HG03571 (cell line): ENCODE results near the gene DDIT4L.
"Not testable (repeated sequence)": the region's sequence is repeated elsewhere in the genome, so short reads cannot be mapped to it uniquely, and the experiment has no call there.

Experiments
- ATAC-seq: cut with Tn5 transposase; IDR thresholded peaks from one replicate; pipeline ENCODE4 v1.9.1; 2021; ENCODE audit not compliant: unreplicated experiment

Gene DDIT4L

DNA sequence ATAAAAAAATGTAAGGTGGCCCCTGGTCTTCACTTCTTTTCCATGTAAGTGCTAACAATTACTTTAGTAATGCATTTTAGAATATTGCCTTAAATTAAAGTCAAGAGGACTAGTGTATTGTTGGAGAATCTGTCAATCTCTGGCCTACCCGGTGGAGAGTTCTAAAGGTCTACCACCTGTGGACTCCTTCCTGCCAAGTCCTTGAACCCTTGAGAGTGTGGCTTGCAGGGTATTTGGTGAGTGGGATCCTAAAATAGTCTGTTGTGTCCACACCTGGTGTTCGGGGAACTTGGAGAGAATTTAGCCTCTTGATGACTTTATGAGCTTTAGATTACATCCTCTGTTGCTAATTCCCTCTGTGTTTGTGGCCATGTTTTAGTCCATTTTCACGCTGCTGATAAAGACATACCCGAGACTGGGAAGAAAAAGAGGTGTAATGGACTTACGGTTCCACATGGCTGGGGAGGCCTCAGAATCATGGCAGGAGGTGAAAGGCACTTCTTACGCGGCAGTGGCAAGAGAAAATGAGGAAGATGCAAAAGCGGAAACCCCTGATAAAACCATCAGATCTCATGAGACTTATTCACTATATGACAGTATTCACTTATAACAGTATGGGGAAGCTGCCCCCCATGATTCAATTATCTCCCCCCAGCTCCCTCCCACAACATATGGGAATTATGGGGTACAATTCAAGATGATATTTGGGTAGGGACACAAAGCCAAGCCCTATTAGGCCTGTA lies 23.8 kb downstream of the DDIT4L start:
- no peak for ATAC-seq

- no peak for ATAC-seq
Measured at GRCh38 chr4:100165809-100166208, 24.5 kb downstream of the DDIT4L start.

- no peak for ATAC-seq
Measured at GRCh38 chr4:100164808-100165760, 25.2 kb downstream of the DDIT4L start.

- ATAC-seq, result peak; percentile 90
Measured at GRCh38 chr4:100162027-100162685, 28.1 kb downstream of the DDIT4L start.

- no peak for ATAC-seq
Measured at GRCh38 chr4:100149190-100149589, 41.1 kb downstream of the DDIT4L start.

- no peak for ATAC-seq
Measured at GRCh38 chr4:100147684-100148083, 42.6 kb downstream of the DDIT4L start.

DNA sequence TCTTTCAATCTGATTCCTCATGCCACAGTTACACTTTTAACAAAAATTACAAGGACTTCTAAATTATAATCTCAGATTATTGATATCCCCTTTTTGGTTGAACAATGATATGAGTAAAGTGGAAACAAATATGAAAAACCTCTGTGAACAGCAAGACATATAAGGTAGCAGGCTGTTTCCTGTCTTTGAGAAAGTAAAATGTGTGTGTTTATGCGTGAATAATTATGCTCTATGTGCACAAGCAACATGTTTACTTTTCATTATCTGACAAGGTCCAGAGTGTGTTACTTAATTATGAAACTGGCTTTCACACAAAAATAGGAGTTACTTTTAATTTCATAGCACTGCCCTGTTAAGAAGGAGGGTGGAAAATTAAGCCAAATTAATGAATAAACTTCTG lies 43.1 kb downstream of the DDIT4L start:
- no peak for ATAC-seq

- ATAC-seq, result no peak
Measured at GRCh38 chr4:100146756-100147155, 43.5 kb downstream of the DDIT4L start.

GRCh38 chr4:100137320-100137719 lies 52.9 kb downstream of the DDIT4L start:
- ATAC-seq, result not testable (repeated sequence)
